GM19397 (cell line): Measurements from ENCODE around the gene VPS52.
"Not testable (repeated sequence)": the region's sequence is repeated elsewhere in the genome, so short reads cannot be mapped to it uniquely, and the experiment has no call there.

Experiments
- ATAC-seq: cut with Tn5 transposase; IDR thresholded peaks from one replicate; pipeline ENCODE4 v1.9.1; 2021; ENCODE audit warnings: mild to moderate bottlenecking, moderate library complexity; ENCODE audit not compliant: unreplicated experiment

Gene VPS52

DNA sequence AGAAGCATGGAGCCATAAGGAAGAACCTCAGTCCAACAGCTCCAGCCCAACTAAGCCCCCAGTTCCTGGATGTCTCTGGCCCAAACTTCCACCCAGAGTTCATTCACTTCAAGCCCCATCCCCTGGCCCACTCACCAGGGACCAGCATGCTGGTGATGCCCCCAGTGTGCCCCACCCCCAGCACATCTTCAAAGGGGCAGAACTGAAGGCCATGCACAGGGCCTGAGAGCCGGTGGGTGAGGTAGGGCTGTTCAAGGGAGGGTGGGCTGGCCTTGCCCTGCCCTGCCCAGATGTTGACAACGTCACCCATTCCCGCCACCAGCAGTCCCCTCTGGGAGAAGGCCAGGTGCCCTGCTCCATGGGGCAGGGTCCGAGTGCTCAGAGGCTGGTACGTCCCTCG is 8.9 kb upstream of the VPS52 start:
- no peak for ATAC-seq

DNA sequence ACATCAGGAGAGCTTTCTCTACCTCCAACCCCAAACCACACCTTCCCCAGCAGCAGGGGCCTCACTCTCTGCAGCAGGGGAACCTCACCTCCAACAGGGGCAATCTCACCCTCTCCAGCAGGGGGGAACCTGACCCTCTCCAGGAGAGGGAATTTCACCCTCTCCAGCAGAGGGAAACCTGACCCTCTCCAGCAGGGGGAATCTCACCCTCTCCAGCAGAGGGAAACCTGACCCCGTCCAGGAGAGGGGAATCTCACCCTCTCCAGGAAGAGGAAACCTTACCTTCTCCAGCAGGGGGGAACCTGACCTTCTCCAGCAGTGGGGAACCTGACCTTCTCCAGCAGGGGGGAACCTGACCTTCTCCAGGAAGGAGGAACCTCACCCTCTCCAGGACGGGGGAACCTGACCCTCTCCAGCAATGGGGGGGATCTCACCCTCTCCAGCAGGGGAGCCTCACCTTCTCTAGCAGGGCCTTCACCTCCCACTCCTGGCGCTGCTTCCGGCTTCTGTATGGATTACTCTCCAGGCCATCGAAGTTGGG is 8.4 kb upstream of the VPS52 start:
- no peak for ATAC-seq

DNA sequence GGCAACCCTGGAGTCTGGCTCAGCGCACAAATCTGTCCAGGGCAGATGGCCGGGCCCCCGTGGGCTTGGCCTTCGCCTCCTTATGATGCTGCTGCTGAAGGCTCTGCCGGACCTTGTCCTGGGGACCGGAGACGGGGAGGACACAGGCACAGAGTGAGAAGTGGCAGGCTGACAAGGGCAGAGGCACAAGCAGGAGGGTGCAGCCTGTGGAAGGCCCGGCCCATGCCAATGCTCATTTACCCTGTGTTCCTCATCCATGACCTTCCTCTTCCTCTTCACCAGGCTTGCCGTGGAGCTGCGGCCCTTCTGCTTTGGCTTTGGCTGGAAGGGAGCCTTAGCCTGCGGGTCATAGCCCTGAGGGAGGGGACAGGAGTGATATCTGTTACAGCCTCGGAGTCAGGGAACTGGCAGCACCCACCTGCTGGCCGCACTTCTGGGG is 7.6 kb upstream of the VPS52 start:
- ATAC-seq, result no peak

DNA sequence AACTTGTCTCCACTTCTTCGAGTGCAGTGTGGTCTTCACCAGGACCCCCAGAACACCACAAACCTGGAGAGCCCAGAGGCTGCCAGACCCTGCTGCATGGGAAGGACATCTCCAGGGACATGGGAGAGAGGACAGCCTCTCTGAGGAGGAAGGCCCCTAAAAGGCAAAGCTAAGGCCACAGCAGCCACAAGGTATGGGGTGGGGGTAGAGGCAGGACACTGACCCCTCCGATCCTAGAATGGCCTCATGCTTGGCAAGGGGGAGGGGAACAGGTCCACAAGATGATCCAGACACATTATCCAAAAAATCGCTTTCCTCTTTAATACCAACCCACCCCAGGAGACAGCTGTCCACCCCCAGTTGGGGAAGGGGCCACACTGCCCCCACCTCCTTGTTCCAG is 7.1 kb upstream of the VPS52 start:
- ATAC-seq, result no peak

DNA sequence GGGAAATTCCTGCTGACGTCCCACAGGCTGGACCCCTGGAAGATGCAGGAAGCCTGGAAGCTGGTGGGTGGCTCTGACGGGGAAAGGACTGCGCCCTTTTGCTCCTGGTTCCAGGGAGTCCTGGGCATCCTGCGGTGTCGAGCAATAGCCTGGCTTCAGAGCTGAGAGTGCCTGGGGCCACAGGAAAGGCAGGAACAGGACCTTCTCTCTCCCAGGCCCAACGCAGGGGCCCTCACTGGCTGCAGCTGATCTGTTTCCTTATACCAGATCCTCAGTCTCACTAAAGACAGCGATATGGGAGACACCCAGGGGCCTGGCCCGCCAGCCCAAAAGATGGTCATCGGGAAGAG is 6.7 kb upstream of the VPS52 start:
- ATAC-seq, result no peak

DNA sequence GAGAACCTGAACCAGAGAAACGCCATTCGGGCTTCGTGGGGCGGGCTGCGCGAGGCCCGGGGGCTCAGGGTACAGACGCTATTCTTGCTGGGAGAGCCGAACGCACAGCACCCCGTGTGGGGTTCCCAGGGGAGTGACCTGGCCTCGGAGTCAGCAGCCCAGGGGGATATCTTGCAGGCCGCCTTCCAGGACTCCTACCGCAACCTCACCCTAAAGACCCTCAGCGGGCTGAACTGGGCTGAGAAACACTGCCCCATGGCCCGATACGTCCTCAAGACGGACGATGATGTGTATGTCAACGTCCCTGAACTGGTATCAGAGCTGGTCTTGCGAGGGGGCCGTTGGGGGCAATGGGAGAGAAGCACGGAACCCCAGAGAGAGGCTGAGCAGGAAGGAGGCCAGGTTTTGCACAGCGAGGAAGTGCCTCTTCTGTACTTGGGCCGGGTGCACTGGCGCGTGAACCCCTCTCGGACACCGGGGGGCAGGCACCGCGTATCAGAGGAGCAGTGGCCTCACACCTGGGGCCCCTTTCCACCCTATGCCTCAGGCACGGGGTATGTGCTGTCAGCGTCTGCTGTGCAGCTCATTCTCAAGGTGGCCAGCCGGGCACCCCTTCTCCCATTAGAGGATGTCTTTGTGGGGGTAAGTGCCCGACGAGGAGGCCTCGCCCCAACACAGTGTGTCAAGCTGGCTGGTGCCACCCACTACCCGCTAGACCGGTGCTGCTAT is 6.2 kb upstream of the VPS52 start:
- ATAC-seq, result no peak

DNA sequence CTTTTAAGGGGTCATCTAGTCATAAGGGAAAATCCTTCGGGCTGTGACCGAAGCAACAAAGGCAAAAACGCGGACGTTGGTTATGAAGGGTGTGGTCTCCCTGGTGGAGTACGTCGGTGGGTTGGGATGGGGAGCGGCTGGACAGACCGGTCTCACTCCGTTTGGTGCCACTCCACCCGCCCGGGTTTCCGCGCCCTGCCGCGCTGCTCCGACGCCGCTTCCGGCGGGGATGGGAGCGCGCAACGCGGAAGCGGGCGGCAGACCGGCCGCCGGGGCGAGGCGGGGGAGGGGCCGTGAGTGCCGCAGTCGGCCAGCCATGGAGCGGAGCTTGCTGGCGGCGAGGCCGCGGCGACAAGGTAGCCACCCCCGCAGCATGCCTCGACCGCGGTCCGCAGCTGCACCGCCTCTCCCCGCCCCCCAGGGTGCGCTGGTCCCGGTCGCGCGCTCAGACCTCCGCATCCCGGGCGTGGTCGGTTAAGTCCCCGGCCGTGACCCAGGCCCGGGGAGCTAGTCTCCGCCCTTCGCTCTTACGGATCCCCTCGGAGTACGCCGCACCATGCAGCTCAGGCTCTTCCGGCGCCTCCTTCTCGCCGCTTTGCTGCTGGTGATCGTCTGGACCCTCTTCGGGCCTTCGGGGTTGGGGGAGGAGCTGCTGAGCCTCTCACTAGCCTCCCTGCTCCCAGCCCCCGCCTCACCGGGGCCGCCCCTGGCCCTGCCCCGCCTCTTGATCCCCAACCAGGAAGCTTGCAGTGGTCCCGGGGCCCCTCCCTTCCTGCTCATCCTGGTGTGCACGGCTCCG is 5.4 kb upstream of the VPS52 start, which contains the start of gene B3GALT4:
TSS of gene B3GALT4 (plus strand) at position 260 of the 799 bp plus-strand sequence. CDS start at position 557, 297 bp downstream.
- peak; percentile 48 for ATAC-seq

DNA sequence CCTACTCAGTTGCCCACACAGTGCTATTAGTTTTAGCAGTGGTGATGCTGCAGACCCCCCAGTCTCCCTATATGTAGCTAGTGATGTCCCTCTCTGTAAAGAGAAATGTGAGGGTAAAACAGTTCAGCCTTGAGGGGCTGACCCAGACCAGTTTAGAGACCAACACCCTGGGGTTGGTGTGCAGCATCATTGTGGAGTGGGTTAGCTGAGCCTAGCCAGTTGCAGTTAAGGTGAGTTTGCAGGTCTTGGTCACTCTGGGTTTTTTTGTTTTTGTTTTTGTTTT is 4.8 kb upstream of the VPS52 start:
- no peak for ATAC-seq

DNA sequence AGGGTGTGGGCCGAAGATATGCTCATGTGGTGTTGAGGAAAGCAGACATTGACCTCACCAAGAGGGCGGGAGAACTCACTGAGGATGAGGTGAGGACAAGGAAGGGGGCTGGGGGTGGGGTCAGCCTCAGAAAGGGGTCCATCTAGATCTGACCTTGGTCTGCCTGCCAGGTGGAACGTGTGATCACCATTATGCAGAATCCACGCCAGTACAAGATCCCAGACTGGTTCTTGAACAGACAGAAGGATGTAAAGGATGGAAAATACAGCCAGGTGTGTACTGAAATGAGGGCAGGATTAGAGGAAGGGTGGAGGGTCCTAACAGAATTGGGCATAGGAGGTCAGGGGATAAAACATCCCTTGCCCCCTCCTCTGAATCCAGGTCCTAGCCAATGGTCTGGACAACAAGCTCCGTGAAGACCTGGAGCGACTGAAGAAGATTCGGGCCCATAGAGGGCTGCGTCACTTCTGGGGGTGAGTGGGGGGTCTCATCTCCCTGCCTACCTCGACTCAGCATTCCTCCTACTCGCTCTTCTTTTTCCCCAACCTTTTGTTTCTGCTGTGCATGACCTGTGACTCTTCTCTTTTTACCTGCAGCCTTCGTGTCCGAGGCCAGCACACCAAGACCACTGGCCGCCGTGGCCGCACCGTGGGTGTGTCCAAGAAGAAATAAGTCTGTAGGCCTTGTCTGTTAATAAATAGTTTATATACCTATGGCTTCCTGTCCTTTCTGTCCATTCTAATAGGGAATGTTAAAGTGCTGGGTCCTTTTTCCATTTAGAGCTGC is 4.3 kb upstream of the VPS52 start:
- ATAC-seq, result not testable (repeated sequence)

DNA sequence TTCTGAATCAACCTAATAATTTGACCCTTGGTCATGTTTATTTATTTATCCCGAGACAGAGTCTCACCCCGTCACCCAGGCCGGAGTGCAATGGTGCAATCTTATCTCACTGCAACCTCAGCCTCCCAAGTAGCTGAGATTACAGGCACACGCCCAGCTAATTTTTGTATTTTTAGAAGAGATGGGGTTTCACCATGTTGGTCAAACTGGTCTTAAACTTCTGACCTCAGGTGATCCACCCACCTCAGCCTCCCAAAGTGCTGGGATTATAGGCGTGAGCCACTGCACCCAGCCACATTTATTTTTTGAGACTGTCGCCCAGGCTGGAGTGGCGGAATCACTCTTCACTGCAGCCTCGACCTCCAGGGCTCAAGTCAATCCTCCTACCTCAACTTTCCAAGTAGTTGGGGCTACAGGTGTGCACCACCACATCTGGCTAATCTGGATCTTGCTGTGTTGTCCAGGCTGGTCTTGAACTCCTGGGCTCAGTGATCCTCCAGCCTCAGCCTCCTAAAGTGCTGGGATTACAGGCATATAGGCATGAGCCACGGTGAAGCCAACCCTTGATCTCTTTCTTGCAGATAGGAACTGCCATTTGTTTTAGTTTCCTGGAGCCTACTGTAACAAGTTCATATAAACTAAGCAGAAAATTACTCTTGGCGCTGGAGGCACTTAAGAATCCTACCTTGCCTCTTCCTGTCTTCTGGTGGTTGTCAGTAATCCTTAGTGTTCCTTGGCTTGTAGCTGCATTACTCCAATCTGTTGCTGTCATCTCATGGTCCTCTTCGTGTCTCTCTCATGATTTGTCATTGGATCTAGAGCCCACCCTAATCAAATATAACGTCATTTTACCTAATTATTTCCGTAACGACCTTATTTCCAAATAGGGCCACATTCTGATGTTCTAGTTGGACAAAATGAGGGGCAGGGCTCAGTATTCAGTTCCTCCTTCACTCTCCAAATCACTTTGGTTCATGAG is 2.5 kb upstream of the VPS52 start:
- ATAC-seq, result no peak

DNA sequence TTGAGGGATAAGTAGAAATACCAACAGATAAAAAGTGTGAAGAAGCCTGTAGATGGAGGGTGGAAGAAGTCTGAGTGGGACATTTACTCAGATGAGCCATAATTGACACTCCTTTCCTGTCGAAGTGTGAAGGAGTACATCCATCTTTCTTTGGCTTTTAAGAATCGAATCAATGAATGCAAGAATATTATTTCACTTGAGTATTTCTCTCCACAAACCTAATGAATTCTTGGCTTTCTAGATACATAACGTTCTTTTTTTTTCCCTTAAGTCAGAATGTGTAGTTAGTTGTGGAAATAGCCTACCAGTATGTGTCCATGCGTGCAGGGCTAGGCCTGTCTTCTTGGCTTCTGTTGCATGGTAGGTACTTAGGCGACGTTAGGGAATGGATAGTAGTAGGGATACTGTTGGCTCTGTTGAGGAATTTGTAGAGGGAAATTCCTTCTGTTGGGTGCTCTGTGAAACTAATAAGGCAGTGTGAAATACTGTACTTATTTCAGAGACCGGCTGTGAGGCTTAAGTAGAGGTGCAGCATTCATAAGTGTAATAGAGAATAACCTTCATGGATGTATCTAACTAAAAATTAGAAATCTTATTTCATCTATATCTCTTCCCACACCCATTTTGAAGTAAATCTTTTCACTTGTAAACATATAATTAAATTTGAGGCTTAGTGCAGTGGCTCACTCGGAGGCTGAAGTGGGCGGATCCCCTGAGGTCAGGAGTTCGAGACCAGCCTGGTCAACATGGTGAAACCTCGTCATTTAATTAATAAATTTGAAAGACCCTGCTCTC is 1.6 kb upstream of the VPS52 start:
- ATAC-seq, result no peak

DNA sequence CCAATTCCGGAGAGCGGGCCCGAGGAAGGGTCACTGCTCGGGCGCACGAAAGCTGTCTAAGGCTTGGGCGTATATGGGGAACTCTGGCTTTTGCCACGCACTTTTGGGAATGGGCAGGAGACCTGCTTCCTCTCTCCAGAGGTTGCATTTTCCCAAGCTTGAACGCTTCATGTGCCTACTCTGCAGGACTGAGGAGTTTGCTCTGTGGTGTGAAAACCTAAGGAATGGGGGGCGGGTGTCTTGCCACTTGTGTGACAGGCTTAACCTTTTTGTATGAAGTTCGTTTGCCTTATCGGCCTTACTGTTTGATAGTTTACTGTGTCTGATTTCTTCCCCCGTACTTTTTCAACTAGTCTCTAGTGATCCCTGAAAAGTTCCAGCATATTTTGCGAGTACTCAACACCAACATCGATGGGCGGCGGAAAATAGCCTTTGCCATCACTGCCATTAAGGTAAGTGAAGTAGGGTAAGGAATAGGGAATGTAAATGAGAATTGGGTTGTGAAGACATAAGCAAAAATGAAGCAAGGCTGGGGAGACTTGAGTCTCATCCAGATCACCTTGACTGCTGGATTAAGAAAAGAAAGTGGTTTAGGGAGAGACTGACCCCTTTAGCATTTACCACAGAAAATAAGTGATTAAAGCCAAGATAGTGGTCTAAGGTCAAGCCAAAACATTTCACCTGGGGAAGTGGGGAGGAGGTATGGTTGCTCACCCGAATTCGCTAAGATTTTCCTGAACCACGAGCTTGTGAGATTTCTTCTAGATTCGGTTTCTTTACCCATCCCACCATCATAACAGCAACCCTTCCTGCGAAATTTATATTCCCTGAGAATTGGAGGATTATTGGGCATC is 826 bp upstream of the VPS52 start:
- ATAC-seq, result no peak

DNA sequence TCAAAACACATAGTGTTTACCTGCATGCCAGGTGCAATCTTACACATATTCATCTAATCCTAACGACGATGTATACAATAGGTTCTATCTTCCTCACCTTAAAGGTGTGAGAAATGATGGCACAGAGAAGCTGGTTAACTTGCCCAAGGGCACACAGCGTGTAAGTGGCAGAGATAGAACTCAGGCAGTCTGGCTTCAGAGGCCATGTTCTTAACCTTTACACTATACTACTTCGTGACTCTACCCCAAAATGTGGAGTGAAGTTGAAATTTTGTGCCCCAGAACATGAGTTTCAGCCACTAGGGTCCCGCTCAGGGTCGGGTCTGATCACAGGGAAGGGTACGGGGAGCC is 584 bp downstream of the VPS52 start:
- no peak for ATAC-seq

DNA sequence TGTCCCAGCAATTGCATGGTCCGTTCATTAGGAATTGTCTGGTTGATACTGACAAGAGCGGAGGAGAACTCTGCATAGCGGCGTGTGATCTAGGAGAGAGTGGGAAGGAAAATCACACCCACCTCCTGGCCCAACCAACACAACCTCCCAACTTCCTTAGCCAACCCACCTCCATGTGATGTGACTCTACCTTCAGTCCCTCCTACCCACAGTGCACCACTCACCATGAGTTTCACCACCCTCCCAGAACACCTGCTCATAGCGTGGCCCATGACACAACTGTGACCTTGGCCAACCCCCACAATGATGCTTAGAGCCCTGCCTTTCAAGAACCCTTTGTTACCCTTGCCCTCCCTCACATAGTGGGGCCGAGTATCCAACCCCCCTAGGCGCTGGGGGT is 7.7 kb downstream of the VPS52 start:
- ATAC-seq, result no peak

DNA sequence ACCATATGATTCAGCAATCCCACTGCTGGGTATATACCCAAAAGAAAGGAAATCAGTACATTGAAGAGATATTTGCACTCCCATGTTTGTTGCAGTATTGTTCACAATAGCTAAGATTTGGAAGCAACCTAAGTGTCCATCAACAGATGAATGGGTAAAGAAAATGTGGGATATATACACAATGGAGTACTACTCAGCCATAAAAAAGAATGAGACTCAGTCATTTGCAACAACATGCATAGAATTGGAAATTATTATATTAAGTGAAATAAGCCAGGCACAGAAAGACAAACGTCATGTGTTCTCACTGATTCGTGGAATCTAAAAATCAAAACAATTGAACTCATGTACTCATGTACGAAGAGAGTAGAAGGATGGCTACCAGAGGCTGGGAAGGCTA is 9.2 kb downstream of the VPS52 start:
- not testable (repeated sequence) for ATAC-seq

DNA sequence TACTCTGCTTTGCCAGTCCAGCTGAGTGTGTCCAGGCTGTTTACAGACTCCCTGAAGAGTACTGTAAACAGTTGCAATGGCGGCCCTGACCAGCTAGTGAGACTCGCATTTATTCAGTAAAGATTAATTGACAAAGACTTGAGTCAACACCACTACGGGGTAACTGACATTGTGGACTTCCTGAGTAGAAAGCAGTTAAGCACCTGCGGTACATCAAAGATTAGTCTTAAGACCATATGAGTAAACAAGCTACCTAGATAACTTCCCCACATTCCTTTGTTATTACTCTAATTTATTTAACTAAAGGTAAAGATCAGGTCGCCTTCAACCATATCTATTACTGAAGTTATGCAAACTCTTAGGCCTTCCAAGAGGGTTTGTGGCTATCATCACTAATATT is 12.6 kb downstream of the VPS52 start:
- ATAC-seq, result no peak

DNA sequence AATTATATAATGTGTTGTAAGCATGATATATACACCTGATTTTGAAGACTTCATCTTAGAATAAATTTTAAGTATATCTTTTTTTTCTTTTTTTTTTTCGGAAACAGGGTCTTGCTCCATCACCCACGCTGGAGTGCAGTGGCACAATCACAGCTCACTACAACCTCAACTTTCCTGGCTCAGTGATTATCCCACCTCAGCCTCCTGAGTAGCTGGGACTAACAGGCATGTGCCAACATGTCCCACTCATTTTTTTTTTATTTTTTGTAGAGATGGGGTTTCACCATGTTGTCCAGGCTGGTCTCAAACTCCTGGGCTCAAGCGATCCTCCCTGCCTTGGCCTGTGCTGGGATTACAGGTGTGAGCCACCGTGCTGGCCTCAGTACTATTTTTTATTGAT is 17.1 kb downstream of the VPS52 start:
- ATAC-seq, result no peak

DNA sequence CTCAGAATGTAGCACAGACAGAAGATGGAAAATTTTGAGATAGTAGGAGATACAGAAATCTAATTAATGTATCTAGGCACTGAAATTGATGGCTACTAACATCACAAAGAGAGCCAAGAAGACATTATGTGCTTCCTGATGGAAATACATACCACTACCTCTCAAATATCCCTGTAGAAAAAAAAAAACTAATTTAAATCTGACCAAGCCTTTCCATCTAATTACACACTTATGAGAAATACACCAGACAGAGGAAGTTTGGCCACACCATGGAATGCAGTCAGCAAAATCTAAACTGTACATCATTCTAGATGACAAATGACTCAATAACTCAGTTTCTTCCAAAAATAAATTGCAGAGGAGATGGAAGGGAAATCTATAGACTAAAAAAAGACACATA is 18.9 kb downstream of the VPS52 start:
- ATAC-seq, result no peak
